Uterus (tissue), 2 donors: ENCODE data around the gene RPL10A.
A peak's percentile ranks its signal among the peaks of the same experiment; 100 is the strongest.

Experiments used
- POLR2A ChIP-seq, 2 donors: fragments of 450-650 bp; IDR thresholded peaks; one replicate each; pipeline ENCODE4 v1.6.1; 2016; ENCODE audit warnings: antibody characterized with exemption in 2 of 2, mild to moderate bottlenecking in 1 of 2, moderate library complexity in 1 of 2
- TF ChIP-seq, protein P1 (sequence below), 4 experiments: fragments of 200-600 bp in 2 of 4; fragments of 450-650 bp in 2 of 4; sonication (generic) in 2 of 4; IDR thresholded peaks; one replicate each; pipeline ENCODE4 v1.5.1; 2016 to 2019; ENCODE audit warnings: antibody characterized with exemption in 4 of 4, mild to moderate bottlenecking in 2 of 4, moderate library complexity in 1 of 4

DNA sequence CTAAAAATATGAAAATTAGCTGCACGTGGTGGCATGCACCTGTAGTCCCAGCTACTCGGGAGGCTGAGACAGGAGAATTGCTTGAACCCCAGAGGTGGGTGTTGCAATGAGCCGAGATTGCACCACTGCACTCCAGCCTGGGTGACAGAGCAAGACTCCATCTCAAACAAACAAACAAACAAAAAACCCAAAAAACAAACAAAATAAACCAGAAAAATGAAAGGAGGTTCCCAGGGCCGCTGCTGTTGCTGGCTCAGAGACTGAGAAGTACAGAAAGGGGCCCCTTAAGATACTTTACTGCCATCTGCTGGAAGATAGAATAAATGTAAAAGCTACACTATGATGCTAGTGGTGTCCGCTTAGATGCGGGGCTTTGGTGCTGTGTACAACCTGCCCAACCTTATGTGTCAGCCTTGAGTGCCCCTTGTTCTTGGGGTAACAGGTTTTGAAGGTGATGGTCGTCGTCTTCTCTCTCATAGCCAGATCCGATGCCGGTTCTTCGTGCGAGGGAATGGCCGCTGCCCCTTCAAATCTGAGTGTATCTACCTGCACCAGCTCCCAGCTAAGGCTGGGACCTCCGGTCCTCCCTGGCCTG lies 18.8 kb upstream of the RPL10A start:
- no peak for TF ChIP-seq POLR2A (IDR thresholded peaks at IDR 0.05)
- TF ChIP-seq, protein P1, sequence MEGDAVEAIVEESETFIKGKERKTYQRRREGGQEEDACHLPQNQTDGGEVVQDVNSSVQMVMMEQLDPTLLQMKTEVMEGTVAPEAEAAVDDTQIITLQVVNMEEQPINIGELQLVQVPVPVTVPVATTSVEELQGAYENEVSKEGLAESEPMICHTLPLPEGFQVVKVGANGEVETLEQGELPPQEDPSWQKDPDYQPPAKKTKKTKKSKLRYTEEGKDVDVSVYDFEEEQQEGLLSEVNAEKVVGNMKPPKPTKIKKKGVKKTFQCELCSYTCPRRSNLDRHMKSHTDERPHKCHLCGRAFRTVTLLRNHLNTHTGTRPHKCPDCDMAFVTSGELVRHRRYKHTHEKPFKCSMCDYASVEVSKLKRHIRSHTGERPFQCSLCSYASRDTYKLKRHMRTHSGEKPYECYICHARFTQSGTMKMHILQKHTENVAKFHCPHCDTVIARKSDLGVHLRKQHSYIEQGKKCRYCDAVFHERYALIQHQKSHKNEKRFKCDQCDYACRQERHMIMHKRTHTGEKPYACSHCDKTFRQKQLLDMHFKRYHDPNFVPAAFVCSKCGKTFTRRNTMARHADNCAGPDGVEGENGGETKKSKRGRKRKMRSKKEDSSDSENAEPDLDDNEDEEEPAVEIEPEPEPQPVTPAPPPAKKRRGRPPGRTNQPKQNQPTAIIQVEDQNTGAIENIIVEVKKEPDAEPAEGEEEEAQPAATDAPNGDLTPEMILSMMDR (IDR thresholded peaks at IDR 0.05), result peak; percentile 65 to 84 (median 72)
